Measurements from ENCODE around the gene VSIR. TPM values are rescaled to one million over a fixed set of nuclear protein-coding genes. Genes with fewer than 3 reads are reported as not detected.

The VSIR gene
- total RNA-seq, 1 experiment from 2014 or later = 0.07 TPM

- DNase-seq = no peak
- no peaks in the 10 kb centered on the region for H3K36me3 ChIP-seq (ENCODE audit: insufficient read depth, low read length)
- no peak overlapping the region for H3K27ac ChIP-seq (ENCODE audit: low read length)
- H3K4me2 ChIP-seq (ENCODE audit: low read depth, low read length, poor library complexity, severe bottlenecking) = no peak overlapping the region
- no peak overlapping the region for H3K9ac ChIP-seq (ENCODE audit: low read length)
- no peaks in the 10 kb centered on the region for H3K9me2 ChIP-seq (replicated peaks; ENCODE audit: insufficient read depth, low read length)
- H3K4me3 ChIP-seq (ENCODE audit: low read length) = no peak overlapping the region
- no peak overlapping the region for H2AFZ ChIP-seq (ENCODE audit: low read length)
- no peaks in the 10 kb centered on the region for H3K4me1 ChIP-seq (ENCODE audit: low read length)
- no peaks in the 10 kb centered on the region for H3K9me3 ChIP-seq (ENCODE audit: low read length)
- no peaks in the 10 kb centered on the region for H3K79me2 ChIP-seq (ENCODE audit: low read length)
- no peaks in the 10 kb centered on the region for H3K27me3 ChIP-seq (ENCODE audit: low read length)
- H4K20me1 ChIP-seq (ENCODE audit: insufficient read depth, low read depth, low read length) = no peaks in the 10 kb centered on the region
Measured at GRCh38 chr10:71790749-71791440, 17.6 kb upstream of the VSIR start.

DNA sequence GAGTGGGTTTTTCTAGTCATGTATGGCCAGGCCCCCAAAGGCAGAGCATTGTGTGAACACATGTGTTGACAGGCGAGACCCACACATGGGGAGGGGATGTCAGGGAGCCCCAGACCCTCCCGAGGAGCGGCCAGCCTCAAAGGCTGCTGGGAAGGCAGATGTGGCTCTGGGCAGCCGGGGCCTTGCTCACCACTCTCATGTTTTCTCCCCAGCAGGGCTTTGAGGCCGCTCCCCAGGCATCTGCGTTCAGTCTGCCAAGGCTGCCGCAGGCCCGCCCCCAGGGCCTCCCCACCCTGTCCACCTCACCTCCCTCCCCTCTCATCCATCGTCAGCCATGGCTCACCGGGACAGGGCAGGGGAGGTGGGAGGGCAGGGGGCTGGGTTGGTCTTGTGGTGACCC is 16.6 kb upstream of the VSIR start:
- Histone ChIP-seq H3K4me3 (ENCODE audit: low read length) (no peak overlapping the region), H2AFZ (ENCODE audit: low read length) (no peak overlapping the region), H3K9me2 (replicated peaks; ENCODE audit: insufficient read depth, low read length) (no peaks in the 10 kb centered on the region), H4K20me1 (ENCODE audit: insufficient read depth, low read depth, low read length) (no peaks in the 10 kb centered on the region), H3K27me3 (ENCODE audit: low read length) (no peaks in the 10 kb centered on the region), H3K9ac (ENCODE audit: low read length) (no peak overlapping the region), H3K9me3 (ENCODE audit: low read length) (no peaks in the 10 kb centered on the region), H3K4me1 (ENCODE audit: low read length) (no peaks in the 10 kb centered on the region), H3K36me3 (ENCODE audit: insufficient read depth, low read length) (no peaks in the 10 kb centered on the region), H3K4me2 (ENCODE audit: low read depth, low read length, poor library complexity, severe bottlenecking) (no peak overlapping the region), H3K79me2 (ENCODE audit: low read length) (no peaks in the 10 kb centered on the region), H3K27ac (ENCODE audit: low read length) (no peak overlapping the region)
- DNase-seq = no peak

DNA sequence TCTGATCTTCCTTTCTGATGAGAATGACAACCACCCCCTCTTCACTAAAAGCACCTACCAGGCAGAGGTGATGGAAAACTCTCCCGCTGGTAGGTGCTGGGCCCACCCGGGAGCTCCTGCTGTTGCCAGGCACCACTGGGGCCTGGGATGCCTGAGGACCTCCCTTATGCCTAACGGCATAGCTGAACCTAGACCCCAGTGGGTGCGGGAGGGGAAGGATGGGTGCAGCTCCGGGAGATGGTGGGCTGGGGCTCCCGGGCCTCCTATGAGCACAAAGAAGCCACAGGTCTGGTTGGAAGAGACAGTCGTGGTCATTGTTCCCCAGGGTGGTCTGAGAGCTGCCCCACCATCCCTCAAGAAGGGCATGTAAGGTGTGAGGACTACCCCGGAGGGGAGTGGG is 15.6 kb upstream of the VSIR start:
- Histone ChIP-seq H3K36me3 (ENCODE audit: insufficient read depth, low read length) (no peaks in the 10 kb centered on the region), H3K27me3 (ENCODE audit: low read length) (no peaks in the 10 kb centered on the region), H3K9me2 (replicated peaks; ENCODE audit: insufficient read depth, low read length) (no peaks in the 10 kb centered on the region), H3K4me3 (ENCODE audit: low read length) (no peak overlapping the region), H3K9ac (ENCODE audit: low read length) (no peak overlapping the region), H3K9me3 (ENCODE audit: low read length) (no peaks in the 10 kb centered on the region), H4K20me1 (ENCODE audit: insufficient read depth, low read depth, low read length) (no peaks in the 10 kb centered on the region), H2AFZ (ENCODE audit: low read length) (no peak overlapping the region), H3K4me1 (ENCODE audit: low read length) (no peaks in the 10 kb centered on the region), H3K27ac (ENCODE audit: low read length) (no peak overlapping the region), H3K79me2 (ENCODE audit: low read length) (no peaks in the 10 kb centered on the region), H3K4me2 (ENCODE audit: low read depth, low read length, poor library complexity, severe bottlenecking) (no peak overlapping the region)
- DNase-seq = no peak

DNA sequence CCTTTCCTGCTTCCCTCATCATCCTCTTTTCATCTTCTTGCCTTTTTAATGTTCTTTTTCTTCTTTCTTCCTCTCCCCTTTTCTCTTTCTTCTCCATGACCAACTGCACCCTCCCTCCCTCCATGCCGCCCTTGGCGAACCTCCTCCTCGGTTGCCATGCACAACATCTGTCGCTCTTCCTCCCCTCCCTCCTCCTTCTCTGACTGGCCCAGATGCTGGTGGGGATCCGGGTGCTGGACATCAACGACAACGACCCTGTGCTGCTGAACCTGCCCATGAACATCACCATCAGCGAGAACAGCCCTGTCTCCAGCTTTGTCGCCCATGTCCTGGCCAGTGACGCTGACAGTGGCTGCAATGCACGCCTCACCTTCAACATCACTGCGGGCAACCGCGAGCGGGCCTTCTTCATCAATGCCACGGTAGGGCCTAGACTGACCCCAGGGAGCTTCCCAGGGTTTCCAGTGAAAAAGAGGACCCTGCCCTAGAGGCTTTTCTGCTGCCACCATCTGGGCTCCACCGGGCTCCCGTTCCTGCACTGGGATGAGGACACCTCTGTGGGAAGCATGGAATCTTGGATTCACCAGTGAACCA is 11.5 kb upstream of the VSIR start:
- no peak overlapping the region for H3K4me3 ChIP-seq (ENCODE audit: low read length)
- H3K4me2 ChIP-seq (ENCODE audit: low read depth, low read length, poor library complexity, severe bottlenecking) = no peak overlapping the region
- H3K9me3 ChIP-seq (ENCODE audit: low read length) = no peaks in the 10 kb centered on the region
- DNase-seq = no peak
- H3K27ac ChIP-seq (ENCODE audit: low read length) = no peak overlapping the region
- H3K9ac ChIP-seq (ENCODE audit: low read length) = no peak overlapping the region
- no peak overlapping the region for H2AFZ ChIP-seq (ENCODE audit: low read length)
- H3K36me3 ChIP-seq (ENCODE audit: insufficient read depth, low read length) = no peaks in the 10 kb centered on the region
- no peaks in the 10 kb centered on the region for H3K4me1 ChIP-seq (ENCODE audit: low read length)
- no peaks in the 10 kb centered on the region for H3K79me2 ChIP-seq (ENCODE audit: low read length)
- no peaks in the 10 kb centered on the region for H3K9me2 ChIP-seq (replicated peaks; ENCODE audit: insufficient read depth, low read length)
- no peaks in the 10 kb centered on the region for H3K27me3 ChIP-seq (ENCODE audit: low read length)
- 0 out of 2 replicates have a peak, but pooled peaks cover 5% of the 10 kb centered on the region for H4K20me1 ChIP-seq (ENCODE audit: insufficient read depth, low read depth, low read length)

DNA sequence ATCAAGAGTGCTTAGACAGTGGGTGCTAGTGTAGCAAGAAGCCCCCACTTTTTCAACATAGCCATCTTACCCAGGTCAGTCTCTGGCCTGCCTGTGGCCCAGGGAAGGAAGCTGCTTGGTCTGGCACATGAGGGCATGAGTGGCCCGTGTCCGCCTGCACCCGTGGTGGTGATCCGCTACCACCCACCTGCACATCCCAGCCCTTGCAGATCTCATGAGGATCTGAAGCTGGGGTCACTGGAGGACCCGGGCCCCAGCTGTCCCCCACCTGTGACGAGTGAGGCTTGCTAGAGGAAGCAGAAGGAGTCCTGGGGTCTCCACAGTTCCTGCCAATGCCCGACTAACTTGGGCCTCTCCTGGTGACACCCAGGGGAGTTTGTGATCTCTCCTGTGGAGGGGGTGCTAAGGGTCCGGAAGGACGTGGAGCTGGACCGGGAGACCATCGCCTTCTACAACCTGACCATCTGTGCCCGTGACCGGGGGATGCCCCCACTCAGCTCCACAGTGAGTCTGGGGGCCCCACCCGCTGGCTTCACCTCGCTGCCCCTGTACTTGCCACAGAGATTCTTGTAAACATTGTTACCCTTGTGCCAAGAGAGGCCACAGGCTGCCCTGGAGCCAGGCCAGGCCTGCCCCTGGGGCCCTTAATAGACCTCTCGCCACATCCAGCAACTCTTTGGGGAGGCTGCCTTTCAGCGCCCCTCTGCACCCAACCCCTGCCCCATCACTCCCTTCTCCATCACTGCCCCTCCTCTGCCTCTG is 10.8 kb upstream of the VSIR start:
- no peak for DNase-seq
- Histone ChIP-seq H2AFZ (ENCODE audit: low read length) (no peak overlapping the region), H3K4me2 (ENCODE audit: low read depth, low read length, poor library complexity, severe bottlenecking) (no peak overlapping the region), H3K79me2 (ENCODE audit: low read length) (no peaks in the 10 kb centered on the region), H3K9me3 (ENCODE audit: low read length) (no peaks in the 10 kb centered on the region), H3K4me1 (ENCODE audit: low read length) (no peaks in the 10 kb centered on the region), H3K36me3 (ENCODE audit: insufficient read depth, low read length) (no peaks in the 10 kb centered on the region), H3K9me2 (replicated peaks; ENCODE audit: insufficient read depth, low read length) (no peaks in the 10 kb centered on the region), H3K4me3 (ENCODE audit: low read length) (no peak overlapping the region), H4K20me1 (ENCODE audit: insufficient read depth, low read depth, low read length) (0 out of 2 replicates have a peak, but pooled peaks cover 5% of the 10 kb centered on the region), H3K27ac (ENCODE audit: low read length) (no peak overlapping the region), H3K9ac (ENCODE audit: low read length) (no peak overlapping the region), H3K27me3 (ENCODE audit: low read length) (no peaks in the 10 kb centered on the region)

GRCh38 chr10:71782917-71783490 is 9.7 kb upstream of the VSIR start:
- DNase-seq = no peak
- no peak overlapping the region for H3K27ac ChIP-seq (ENCODE audit: low read length)
- no peaks in the 10 kb centered on the region for H3K36me3 ChIP-seq (ENCODE audit: insufficient read depth, low read length)
- H3K9me2 ChIP-seq (replicated peaks; ENCODE audit: insufficient read depth, low read length) = no peaks in the 10 kb centered on the region
- no peaks in the 10 kb centered on the region for H3K79me2 ChIP-seq (ENCODE audit: low read length)
- H3K4me3 ChIP-seq (ENCODE audit: low read length) = no peak overlapping the region
- H2AFZ ChIP-seq (ENCODE audit: low read length) = no peak overlapping the region
- H4K20me1 ChIP-seq (ENCODE audit: insufficient read depth, low read depth, low read length) = 0 out of 2 replicates have a peak, but pooled peaks cover 5% of the 10 kb centered on the region
- no peaks in the 10 kb centered on the region for H3K4me1 ChIP-seq (ENCODE audit: low read length)
- no peaks in the 10 kb centered on the region for H3K27me3 ChIP-seq (ENCODE audit: low read length)
- H3K9me3 ChIP-seq (ENCODE audit: low read length) = no peaks in the 10 kb centered on the region
- H3K4me2 ChIP-seq (ENCODE audit: low read depth, low read length, poor library complexity, severe bottlenecking) = no peak overlapping the region
- no peak overlapping the region for H3K9ac ChIP-seq (ENCODE audit: low read length)

GRCh38 chr10:71782221-71782916 is 9.0 kb upstream of the VSIR start:
- no peak overlapping the region for H3K9ac ChIP-seq (ENCODE audit: low read length)
- H3K27ac ChIP-seq (ENCODE audit: low read length) = no peak overlapping the region
- no peaks in the 10 kb centered on the region for H3K9me2 ChIP-seq (replicated peaks; ENCODE audit: insufficient read depth, low read length)
- no peak overlapping the region for H3K4me2 ChIP-seq (ENCODE audit: low read depth, low read length, poor library complexity, severe bottlenecking)
- H3K4me3 ChIP-seq (ENCODE audit: low read length) = no peak overlapping the region
- no peak overlapping the region for H2AFZ ChIP-seq (ENCODE audit: low read length)
- H3K36me3 ChIP-seq (ENCODE audit: insufficient read depth, low read length) = no peaks in the 10 kb centered on the region
- DNase-seq = no peak
- no peaks in the 10 kb centered on the region for H3K4me1 ChIP-seq (ENCODE audit: low read length)
- no peaks in the 10 kb centered on the region; the same call in 1 of the 2 replicates for H3K9me3 ChIP-seq (ENCODE audit: low read length)
- H3K27me3 ChIP-seq (ENCODE audit: low read length) = no peaks in the 10 kb centered on the region
- no peaks in the 10 kb centered on the region for H3K79me2 ChIP-seq (ENCODE audit: low read length)
- 0 out of 2 replicates have a peak, but pooled peaks cover 5% of the 10 kb centered on the region for H4K20me1 ChIP-seq (ENCODE audit: insufficient read depth, low read depth, low read length)

Measured in Karpas-422 (cell line).